H9 (cell line): ENCODE results near the gene ACOT7. TPM values are rescaled to one million over a fixed set of nuclear protein-coding genes. Genes with fewer than 3 reads are reported as not detected.

ENCODE experiments used
- DNase-seq: peaks from one replicate; pipeline ENCODE4 v3.0.0-alpha.2; 2017
- H2AFZ ChIP-seq: one replicate; pipeline ENCODE4 v1.6.1; 2013; ENCODE audit warnings: mild to moderate bottlenecking, low read length, control low read depth, moderate library complexity
- H2AK5ac ChIP-seq: 2 replicates; pipeline ENCODE4 v1.6.1; 2013; ENCODE audit warnings: low read length, control low read depth, mixed read lengths; ENCODE audit not compliant: insufficient read length
- H2BK120ac ChIP-seq: one replicate; pipeline ENCODE4 v1.6.1; 2013; ENCODE audit warnings: low read depth, mild to moderate bottlenecking, low read length, control low read depth, inconsistent platforms; ENCODE audit not compliant: poor library complexity, severe bottlenecking
- H2BK12ac ChIP-seq: 2 replicates; pipeline ENCODE4 v1.6.1; 2013; ENCODE audit warnings: low read length, control low read depth, mixed read lengths, low read depth; ENCODE audit not compliant: insufficient read length
- H2BK15ac ChIP-seq: 2 replicates; pipeline ENCODE4 v1.6.1; 2013; ENCODE audit warnings: low read depth, low read length, control low read depth
- H2BK20ac ChIP-seq: one replicate; pipeline ENCODE4 v1.6.1; 2013; ENCODE audit warnings: low read depth, mild to moderate bottlenecking, low read length, control low read depth, inconsistent platforms; ENCODE audit not compliant: poor library complexity, severe bottlenecking
- H2BK5ac ChIP-seq: 2 replicates; pipeline ENCODE4 v1.6.1; 2013; ENCODE audit warnings: low read length, control low read depth, mixed read lengths; ENCODE audit not compliant: insufficient read length
- H3K14ac ChIP-seq: 2 replicates; pipeline ENCODE4 v1.6.1; 2013; ENCODE audit warnings: low read length, control low read depth; ENCODE audit not compliant: insufficient read depth
- H3K18ac ChIP-seq: 2 replicates; pipeline ENCODE4 v1.6.1; 2013; ENCODE audit warnings: low read depth, mild to moderate bottlenecking, mixed read lengths, low read length, control low read depth; ENCODE audit not compliant: insufficient read length
- H3K23ac ChIP-seq: 2 replicates; pipeline ENCODE4 v1.6.1; 2013; ENCODE audit warnings: low read length, control low read depth, mixed read lengths, low read depth; ENCODE audit not compliant: insufficient read length
- H3K23me2 ChIP-seq: 2 replicates; pipeline ENCODE4 v1.6.1; 2013; ENCODE audit warnings: low read depth, mild to moderate bottlenecking, mixed read lengths, low read length, control low read depth; ENCODE audit not compliant: insufficient read length, poor library complexity, severe bottlenecking
- H3K27ac ChIP-seq: 2 replicates; pipeline ENCODE4 v1.5.1; 2013; ENCODE audit warnings: low read length, control low read depth, mixed read lengths, low read depth; ENCODE audit not compliant: insufficient read length
- H3K27me3 ChIP-seq: 2 replicates; pipeline ENCODE4 v1.6.1; 2013; ENCODE audit warnings: low read length, control low read depth, inconsistent platforms; ENCODE audit not compliant: insufficient read depth
- H3K4ac ChIP-seq: 2 replicates; pipeline ENCODE4 v1.6.1; 2013; ENCODE audit warnings: low read depth, mild to moderate bottlenecking, control low read depth, inconsistent platforms, low read length, moderate library complexity
- H3K4me1 ChIP-seq: 2 replicates; pipeline ENCODE4 v1.6.1; 2013; ENCODE audit warnings: low read length, control low read depth, inconsistent platforms; ENCODE audit not compliant: insufficient read depth
- H3K4me2 ChIP-seq: 2 replicates; pipeline ENCODE4 v1.6.1; 2013; ENCODE audit warnings: low read length, control low read depth, mixed read lengths; ENCODE audit not compliant: insufficient read length, insufficient read depth
- H3K56ac ChIP-seq: 2 replicates; pipeline ENCODE4 v1.6.1; 2013; ENCODE audit warnings: low read depth, mild to moderate bottlenecking, mixed read lengths, low read length, control low read depth; ENCODE audit not compliant: insufficient read length
- H3K79me1 ChIP-seq: 2 replicates; pipeline ENCODE4 v1.6.1; 2013; ENCODE audit warnings: low read depth, mild to moderate bottlenecking, moderate library complexity, low read length, control low read depth, inconsistent platforms; ENCODE audit not compliant: insufficient read depth, poor library complexity, severe bottlenecking
- H3K79me2 ChIP-seq: 2 replicates; pipeline ENCODE4 v1.6.1; 2013; ENCODE audit warnings: low read length, control low read depth, inconsistent platforms; ENCODE audit not compliant: insufficient read depth
- H3K9ac ChIP-seq: 2 replicates; pipeline ENCODE4 v1.6.1; 2013; ENCODE audit warnings: low read length, control low read depth, mixed read lengths; ENCODE audit not compliant: insufficient read length; ENCODE audit errors: extremely low read depth
- H3K9me3 ChIP-seq: one replicate; pipeline ENCODE4 v1.6.1; 2013; ENCODE audit warnings: low read depth, low read length, inconsistent platforms; ENCODE audit not compliant: control insufficient read depth
- H3T11ph ChIP-seq: one replicate; pipeline ENCODE4 v1.6.1; 2013; ENCODE audit warnings: mild to moderate bottlenecking, low read length, control low read depth, inconsistent platforms
- H4K20me1 ChIP-seq: one replicate; pipeline ENCODE4 v1.6.1; 2013; ENCODE audit not compliant: control insufficient read depth, insufficient read length, insufficient read depth
- H4K5ac ChIP-seq: 2 replicates; pipeline ENCODE4 v1.6.1; 2013; ENCODE audit warnings: low read depth, mild to moderate bottlenecking, mixed read lengths, low read length, control low read depth; ENCODE audit not compliant: insufficient read length
- H4K8ac ChIP-seq: replicated peaks from 2 replicates; pipeline ENCODE4 v1.6.1; 2013; ENCODE audit warnings: low read length, control low read depth, mixed read lengths, low read depth; ENCODE audit not compliant: insufficient read length
- H4K91ac ChIP-seq: 2 replicates; pipeline ENCODE4 v1.6.1; 2013; ENCODE audit warnings: low read depth, mild to moderate bottlenecking, moderate library complexity, mixed read lengths, low read length, control low read depth; ENCODE audit not compliant: insufficient read length
- H3K27ac Mint-ChIP-seq, 3 experiments: 2 replicates in 2 of 3; 3 replicates in 1 of 3; pipeline ENCODE4 v1.8.0; 2020 to 2021; ENCODE audit warnings: mixed read lengths in 3 of 3, mild to moderate bottlenecking in 1 of 3, moderate library complexity in 1 of 3
- H3K27me3 Mint-ChIP-seq: 2 replicates; pipeline ENCODE4 v1.8.0; 2021; ENCODE audit warnings: low read depth, mild to moderate bottlenecking, moderate library complexity, mixed read lengths
- H3K36me3 Mint-ChIP-seq, 3 experiments: 2 replicates in 2 of 3; 3 replicates in 1 of 3; pipeline ENCODE4 v1.8.0; 2020 to 2021; ENCODE audit warnings: low read depth in 3 of 3, mixed read lengths in 3 of 3; ENCODE audit not compliant: insufficient read depth in 1 of 3
- H3K4me1 Mint-ChIP-seq, 2 experiments: 2 replicates each; pipeline ENCODE4 v1.8.0; 2020; ENCODE audit warnings: mixed read lengths in 2 of 2
- H3K4me3 Mint-ChIP-seq, 2 experiments: 2 replicates in 1 of 2; 3 replicates in 1 of 2; pipeline ENCODE4 v1.8.0; 2020 to 2021; ENCODE audit warnings: mild to moderate bottlenecking in 2 of 2, mixed read lengths in 2 of 2, moderate library complexity in 1 of 2
- H3K9me3 Mint-ChIP-seq, 2 experiments: 2 replicates in 1 of 2; 3 replicates in 1 of 2; pipeline ENCODE4 v1.8.0; 2020; ENCODE audit warnings: mild to moderate bottlenecking in 2 of 2, mixed read lengths in 2 of 2, moderate library complexity in 1 of 2
- CTCF ChIP-seq: fragments of 200-600 bp; sonication (generic); conservative IDR thresholded peaks from 3 replicates; pipeline ENCODE4 v1.8.0; 2021; ENCODE audit warnings: antibody characterized with exemption, mild to moderate bottlenecking
- WGBS: extraction: QIAGEN DNeasy Blood & Tissue Kit; methylation state at CpG from one replicate; pipeline ENCODE4 v1.1.7; 2013; ENCODE audit warnings: missing lambda C conversion rate, low lambda C conversion rate, mixed read lengths; ENCODE audit not compliant: insufficient read length; ENCODE audit errors: extremely low coverage; 5-methylcytosine and 5-hydroxymethylcytosine counted together
- total RNA-seq: library from RNA; stranded (reverse); gene quantifications from 2 replicates; pipeline ENCODE4 v1.2.1, GENCODE V29; 2021

Gene ACOT7
- total RNA-seq, 1 experiment from 2014 or later: 87.4 TPM

GRCh38 chr1:6266641-6267040 lies 126.9 kb downstream of the ACOT7 start:
- no peak overlapping the region for H2BK20ac ChIP-seq
- Mint-ChIP-seq H3K4me1 (peaks cover 4 to 11% of the 10 kb centered on the region in 2 experiments), H3K4me3 (no peak overlapping the region), H3K9me3 (no peaks in the 10 kb centered on the region), H3K36me3 (peaks cover 0 to 4% (median 0%) of the 10 kb centered on the region in 3 experiments; a peak in 1 of 7 replicates), H3K27ac (peak overlapping the region in 2 of 3 experiments; percentile 28 to 80; a peak in 2 of 7 replicates), H3K27me3 (peaks cover 12% of the 10 kb centered on the region)
- no peak overlapping the region for H3K4ac ChIP-seq
- H3K27me3 ChIP-seq: no peaks in the 10 kb centered on the region; the same call in 1 of the 2 replicates
- TF ChIP-seq CTCF: no peak
- no peak overlapping the region for H3K27ac ChIP-seq
- no peak overlapping the region for H2BK15ac ChIP-seq
- no CpG with 5 or more reads among the region's 11 CpGs for WGBS
- no peak overlapping the region for H2AFZ ChIP-seq
- no peak overlapping the region for H2BK12ac ChIP-seq
- no peak overlapping the region for H2BK5ac ChIP-seq
- no peak overlapping the region for H3K9ac ChIP-seq
- no peaks in the 10 kb centered on the region for H3K79me2 ChIP-seq
- H3K79me1 ChIP-seq: no peaks in the 10 kb centered on the region
- H3K23me2 ChIP-seq: no peaks in the 10 kb centered on the region
- H4K8ac ChIP-seq: no peak overlapping the region
- H4K91ac ChIP-seq: no peak overlapping the region
- no peaks in the 10 kb centered on the region for H3K4me1 ChIP-seq
- no peaks in the 10 kb centered on the region for H3K9me3 ChIP-seq
- H4K5ac ChIP-seq: no peak overlapping the region
- DNase-seq: no peak
- H2AK5ac ChIP-seq: no peak overlapping the region
- H2BK120ac ChIP-seq: no peak overlapping the region
- no peak overlapping the region for H3K18ac ChIP-seq
- no peak overlapping the region for H3K23ac ChIP-seq
- no peaks in the 10 kb centered on the region for H4K20me1 ChIP-seq
- no peak overlapping the region for H3T11ph ChIP-seq
- no peak overlapping the region for H3K56ac ChIP-seq
- H3K4me2 ChIP-seq: no peak overlapping the region
- H3K14ac ChIP-seq: no peak overlapping the region
